ENCODE data around the gene RABGGTA. TPM values are rescaled to one million over a fixed set of nuclear protein-coding genes. Genes with fewer than 3 reads are reported as not detected.
A peak's percentile ranks its signal among the peaks of the same experiment; 100 is the strongest.
"Not testable (repeated sequence)": the region's sequence is repeated elsewhere in the genome, so short reads cannot be mapped to it uniquely, and the experiment has no call there.

The RABGGTA gene
- total RNA-seq, 1 experiment from 2014 or later = 20.2 TPM

DNA sequence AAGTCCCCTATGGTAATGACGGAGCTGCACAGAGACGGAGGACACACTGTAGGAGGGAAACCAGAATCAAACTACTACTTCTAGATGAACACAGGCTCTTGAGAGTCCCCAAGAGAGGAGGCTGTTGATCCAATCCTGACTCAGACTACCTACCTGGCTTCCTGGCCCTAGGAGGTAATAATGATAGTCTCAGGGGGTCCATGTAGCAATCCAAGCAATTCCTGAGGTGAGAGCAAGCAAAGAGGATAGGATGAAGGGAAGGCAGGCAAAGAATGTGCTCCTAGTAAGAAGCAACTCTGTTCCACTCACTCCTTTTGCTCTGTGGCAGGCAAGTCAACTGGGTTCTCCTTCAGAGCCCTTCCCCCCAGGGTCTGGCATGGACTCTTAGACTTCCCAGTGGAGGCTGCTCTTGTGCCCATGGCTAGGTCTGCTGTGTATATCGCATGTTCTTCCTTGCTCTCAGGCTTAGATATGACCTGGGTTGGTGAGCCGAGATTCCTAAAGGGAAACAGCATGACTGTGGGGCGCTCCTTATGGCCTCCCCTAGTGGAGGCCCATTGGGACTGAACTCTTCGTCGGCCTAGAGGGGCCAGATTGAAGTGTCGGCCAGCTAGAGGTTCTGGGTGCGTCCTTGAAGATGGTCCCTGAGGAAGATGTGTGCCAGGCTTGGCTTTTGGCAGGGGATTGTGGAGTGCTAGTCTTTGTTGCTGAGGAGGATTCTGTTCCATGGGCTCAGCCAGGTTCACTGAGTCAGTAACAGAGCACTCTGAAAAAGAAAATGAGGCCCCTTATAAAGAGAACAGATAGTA lies 31.1 kb downstream of the RABGGTA start:
- no peak for DNase-seq (ENCODE audit: low read depth)

DNA sequence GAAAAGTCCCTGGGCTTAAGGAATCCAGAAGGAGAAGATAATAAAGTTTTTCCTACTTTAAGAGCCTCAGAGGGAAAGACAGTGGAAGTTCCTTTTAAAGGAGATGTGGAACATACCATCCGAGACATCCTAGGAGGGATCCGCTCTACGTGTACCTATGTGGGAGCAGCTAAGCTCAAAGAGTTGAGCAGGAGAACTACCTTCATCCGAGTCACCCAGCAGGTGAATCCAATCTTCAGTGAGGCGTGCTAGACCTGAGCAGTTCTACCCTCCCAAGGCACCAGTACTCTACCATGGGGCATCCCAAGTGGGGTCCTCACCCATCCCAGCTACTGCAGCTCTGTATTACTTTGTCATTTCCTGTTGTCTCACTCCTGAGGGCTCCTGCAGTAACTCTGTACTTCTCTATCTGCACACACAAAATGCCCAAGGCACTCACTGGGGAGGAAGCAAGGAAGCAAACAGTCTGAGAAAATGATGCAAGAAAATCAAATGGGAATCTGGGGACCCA lies 32.8 kb downstream of the RABGGTA start:
- DNase-seq (ENCODE audit: low read depth) = no peak

DNA sequence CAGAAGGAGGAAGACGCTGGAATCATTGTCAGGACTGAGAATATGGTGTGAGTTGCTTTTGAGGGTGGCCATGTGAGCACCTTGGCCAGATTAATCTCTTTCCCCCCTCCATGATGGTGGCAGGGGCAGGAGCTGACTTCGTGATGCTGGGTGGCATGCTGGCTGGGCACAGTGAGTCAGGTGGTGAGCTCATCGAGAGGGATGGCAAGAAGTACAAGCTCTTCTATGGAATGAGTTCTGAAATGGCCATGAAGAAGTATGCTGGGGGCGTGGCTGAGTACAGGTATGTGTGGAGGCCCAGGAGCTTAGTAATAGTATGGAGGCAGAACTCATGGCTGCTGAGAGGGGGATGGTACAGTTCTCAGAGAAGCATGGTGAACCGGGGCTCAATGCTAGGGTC lies 33.3 kb downstream of the RABGGTA start:
- DNase-seq (ENCODE audit: low read depth) = no peak

DNA sequence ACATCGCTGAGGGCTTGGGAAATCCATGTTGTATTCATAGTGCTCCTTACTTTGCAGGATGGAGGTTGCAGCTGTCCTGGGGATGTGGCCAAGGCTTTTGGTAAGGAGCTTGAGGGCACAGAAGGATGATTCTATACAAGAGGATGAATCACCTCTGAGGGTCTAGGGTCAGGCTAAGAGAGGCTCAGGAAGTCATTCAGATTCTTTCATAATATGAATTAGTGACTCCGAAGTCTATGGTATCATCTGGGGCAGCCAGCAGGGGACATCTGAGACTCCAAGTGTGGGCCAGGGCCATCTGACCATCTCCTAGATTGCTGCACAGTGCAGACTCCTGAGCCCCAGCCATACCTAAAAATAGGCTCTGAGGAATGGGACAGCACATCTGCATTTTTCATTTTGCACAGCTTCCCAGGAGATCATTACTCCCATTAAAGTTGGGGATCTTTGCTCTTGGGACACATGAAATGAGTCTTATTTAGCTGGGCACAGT lies 33.9 kb downstream of the RABGGTA start:
- peak; percentile 25 for DNase-seq (ENCODE audit: low read depth)

DNA sequence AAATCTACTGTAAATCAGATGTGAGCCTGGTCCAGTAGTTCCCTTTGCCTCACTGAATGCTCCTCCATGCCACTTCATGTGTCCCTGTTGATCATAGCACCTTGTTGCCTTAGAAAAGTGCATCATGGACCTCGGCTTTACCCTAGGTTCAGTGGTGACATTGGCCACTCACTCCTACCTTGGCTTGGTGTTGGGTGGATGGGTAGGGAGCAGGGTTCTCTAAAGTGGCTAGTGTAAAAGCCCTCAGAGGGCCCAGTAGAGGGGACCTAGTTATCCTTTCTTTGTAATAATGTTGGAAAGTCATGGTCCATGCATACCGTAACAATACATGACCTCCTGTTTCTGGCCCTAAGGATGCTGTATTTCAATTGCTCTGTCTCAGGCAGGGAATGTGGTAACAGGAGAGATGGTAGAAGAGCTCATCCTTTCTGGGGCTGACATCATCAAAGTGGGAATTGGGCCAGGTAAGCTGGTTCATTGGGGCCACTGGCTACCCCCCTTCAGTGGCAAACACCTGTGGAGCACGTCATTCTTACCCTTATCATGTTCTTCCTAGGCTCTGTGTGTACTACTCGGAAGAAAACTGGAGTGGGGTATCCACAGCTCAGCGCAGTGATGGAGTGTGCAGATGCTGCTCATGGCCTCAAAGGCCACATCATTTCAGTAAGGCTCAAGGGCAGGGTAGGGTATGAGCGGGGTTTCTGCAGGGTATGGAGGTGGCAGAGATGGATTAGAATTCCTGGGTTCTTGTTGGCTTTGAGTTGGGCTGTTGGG lies 34.5 kb downstream of the RABGGTA start:
- DNase-seq (ENCODE audit: low read depth) = no peak

DNA sequence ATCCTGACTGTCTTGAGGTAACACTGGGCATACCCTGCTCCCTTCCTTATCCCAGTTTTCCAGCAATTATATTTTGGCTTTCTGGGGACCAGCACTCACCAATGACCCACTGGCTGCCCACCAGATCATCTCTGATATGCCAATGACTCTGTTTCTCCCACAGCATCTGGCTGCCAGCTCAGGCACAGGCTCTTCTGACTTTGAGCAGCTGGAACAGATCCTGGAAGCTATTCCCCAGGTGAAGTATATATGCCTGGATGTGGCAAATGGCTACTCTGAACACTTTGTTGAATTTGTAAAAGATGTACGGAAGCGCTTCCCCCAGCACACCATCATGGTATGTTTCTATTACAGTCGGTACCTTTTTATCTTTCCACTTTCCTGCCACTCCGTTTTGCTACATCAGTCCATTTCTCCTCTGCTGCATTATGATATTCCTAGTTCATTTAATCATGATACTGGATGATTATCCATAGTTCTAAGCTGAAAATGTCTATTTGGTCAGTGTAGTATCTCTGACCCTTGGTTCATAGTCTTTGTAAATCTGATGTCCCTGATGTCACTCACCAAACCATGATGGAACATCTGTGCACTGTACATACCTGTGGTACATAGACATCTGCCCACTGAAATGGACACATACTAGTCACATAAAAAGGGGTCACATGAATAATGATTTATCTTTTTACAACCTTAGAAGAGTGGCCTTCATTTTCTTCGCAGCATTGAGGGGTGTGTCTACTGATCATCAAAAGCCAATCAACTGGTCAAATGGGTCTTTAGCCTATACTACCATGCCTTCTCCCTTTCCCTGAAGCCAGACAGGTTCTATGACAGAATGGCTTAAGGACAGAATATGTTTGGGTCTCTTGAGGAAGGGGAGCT lies 35.4 kb downstream of the RABGGTA start:
- no peak for DNase-seq (ENCODE audit: low read depth)

DNA sequence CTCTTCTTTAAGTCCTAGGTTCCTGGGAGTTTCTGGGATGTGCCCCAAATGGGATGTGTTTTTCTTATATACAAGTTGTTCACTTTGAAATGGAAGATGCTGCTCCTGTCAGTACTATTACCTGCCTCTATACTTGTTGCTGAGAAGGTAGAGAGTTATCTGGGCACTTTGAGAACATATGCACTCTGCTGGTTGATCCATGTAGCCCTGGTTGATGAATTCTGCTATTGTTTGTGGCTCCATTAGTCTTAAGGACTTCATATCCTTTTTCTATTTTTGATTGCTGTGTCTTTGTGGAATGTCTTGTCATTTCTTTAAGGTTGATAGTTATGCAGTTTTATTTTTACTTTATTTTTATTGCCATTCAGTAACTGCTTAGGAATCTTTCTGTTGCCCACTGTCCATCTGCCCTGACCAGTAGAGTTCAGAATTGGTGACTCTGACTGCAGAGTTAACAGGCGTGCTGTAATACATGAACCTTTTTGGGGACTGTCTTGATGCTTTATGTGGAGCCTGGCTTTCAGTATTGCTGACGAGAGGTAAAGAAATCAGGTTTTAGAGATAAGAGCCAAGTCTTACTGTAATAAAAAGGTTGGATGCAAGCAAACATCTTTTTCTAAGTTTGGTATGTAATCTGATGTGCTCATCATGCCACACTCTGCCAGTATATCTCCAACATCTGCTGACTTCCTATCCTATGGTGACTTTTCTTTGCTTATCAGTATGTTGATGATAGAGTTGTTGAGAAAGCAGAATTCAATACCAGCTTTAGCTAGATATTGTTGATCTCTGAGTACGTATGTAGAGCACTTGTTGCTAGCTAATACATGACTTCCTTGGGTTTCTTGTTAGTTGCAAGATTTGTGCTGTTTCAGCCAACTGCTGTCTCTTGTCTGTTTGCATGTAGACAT lies 37.0 kb downstream of the RABGGTA start:
- DNase-seq (ENCODE audit: low read depth) = no peak

DNA sequence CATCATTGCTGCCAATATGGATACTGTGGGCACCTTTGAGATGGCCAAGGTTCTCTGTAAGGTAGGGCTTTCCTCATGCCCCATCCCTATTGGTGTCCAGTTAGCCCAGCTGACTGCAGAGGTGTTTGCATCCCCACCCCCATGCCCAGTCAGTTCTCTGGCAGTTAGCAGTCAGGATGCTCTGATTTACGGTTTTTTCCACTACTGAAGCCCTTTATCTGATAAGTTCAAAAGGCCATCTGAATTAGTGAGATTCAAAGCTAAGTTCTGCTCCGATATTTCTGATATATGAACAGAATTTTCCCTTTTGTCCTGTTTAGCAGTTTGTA lies 37.9 kb downstream of the RABGGTA start:
- no peak for DNase-seq (ENCODE audit: low read depth)

DNA sequence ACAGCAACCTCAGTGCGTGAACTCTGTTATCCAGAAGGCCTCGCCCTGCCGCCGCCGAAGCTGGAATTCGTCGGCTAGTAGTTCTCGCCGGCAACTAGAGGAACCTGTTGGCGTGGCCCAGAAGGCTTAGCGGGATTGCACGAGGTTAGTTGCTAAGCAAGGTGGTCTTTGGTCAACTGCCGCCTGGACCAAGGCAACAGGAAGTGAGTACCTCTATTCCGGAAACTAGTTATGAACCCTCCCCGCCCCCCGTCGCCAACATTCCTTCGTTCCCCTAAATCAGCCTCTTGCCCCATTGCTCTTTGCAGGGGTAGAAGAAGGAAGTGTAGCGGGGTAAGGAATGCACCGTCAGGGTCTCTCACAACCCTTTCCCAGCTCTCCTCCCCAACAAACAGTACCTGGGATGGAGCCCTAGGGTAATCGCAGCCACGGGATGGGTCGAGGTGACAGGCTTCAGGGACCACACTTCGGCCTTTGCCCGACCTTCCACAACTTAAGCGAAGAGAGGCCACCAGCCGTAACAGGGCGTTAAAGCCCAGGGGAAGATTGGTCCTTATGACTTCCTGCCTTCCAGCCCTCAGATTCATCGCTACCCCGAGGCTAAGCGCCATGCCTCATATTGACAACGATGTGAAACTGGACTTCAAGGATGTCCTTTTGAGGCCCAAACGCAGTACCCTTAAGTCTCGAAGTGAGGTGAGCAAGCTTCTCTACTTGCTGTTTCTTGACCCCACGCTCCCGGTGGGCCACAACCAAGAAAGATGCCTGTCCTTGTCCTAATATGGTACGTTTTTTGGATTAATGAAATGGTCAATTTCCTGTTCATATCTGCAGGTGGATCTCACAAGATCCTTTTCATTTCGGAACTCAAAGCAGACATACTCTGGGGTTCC lies 38.5 kb downstream of the RABGGTA start, which contains the start of gene GMPR2:
TSS of gene GMPR2 (plus strand) at position 285 of the 893 bp plus-strand sequence. CDS start at position 610, 325 bp downstream.
- DNase-seq (ENCODE audit: low read depth) = no peak

DNA sequence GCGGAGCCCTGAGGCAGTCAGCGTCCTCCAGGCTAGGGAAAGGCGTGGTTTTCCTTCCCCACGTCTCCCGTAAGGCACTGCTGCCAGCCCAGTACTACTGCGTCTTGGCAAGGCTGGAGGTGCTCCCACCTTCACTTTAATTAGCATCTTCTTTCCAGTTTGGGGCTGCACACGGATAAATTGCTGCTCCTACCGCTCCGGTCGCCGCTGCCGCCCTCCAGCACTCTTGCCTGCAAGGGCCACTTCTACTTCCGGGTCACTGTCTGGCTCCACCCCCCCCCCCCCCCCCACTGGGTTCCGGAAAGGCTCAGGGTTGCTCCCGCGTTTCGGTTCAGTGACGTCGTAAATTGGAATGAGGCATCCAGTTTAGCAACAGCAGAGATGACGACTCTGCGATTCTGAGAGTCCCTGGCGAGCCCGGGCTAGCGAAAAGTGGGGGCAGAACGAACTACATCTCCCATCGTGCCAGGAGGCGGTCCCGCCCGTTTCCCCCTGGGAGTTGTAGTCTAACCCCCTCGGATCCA lies 39.2 kb downstream of the RABGGTA start, which contains the start of gene NEDD8:
TSS of gene NEDD8 (minus strand) at position 247 of the 524 bp plus-strand sequence. CDS start at position 147, 100 bp downstream.
- DNase-seq (ENCODE audit: low read depth) = peak; percentile 91

DNA sequence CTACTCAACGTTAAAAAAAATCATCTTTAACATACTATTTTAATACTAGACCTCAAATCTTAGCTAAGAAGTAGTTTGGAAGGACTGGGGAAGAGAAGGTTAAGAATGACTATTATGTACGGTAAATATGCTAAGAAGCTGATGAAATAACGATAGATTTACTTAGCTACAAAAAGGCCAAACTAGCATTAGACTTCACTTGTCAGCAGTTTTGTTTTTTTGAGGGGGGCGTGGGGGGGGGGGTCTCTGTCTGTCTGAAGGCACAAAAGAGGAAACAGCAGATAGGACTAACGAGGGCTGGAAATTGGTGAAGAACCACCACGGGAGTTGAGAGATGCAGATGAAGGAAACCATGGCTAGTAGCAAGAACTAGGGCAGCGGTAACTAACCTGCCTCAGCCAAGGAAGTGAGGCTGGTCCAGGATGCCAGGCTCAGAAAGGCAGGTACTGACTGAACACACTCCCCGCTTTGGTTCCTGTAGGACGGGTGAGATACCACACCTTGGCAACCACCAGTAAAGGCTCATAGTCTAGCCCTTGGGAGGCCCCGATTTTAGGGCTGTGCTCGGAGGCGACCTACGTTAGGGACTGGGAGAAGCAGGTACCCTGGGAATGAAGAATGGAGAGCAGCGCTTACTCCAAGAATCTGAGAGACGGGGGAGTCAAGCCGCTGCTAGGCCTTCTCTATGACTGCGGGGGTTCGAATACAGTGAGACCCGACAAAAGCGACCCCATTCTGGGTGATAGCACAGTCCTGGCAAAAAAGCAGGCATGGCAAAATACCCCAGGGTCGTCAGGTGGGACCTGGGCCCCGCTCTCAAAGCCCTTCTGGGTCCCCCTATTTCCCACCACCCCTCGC lies 39.9 kb downstream of the RABGGTA start:
- DNase-seq (ENCODE audit: low read depth) = no peak

DNA sequence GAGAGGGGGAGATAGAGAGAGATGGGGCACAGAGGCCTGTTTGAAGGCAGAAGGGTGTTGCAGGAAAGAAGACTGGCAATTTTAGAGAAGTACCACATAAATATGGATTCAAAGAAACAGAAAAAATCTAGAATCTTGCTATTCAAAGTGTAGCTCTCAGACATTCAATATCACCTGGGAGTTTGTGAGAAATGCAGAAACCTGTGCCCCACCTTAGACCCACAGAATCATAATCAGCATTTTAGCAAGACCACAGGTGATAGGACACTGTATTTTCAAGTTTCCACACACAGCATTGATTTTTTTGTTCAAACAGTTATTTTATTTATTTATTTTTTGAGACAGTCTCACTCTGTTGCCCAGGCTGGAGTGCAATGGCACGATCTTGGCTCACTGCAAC lies 42.5 kb downstream of the RABGGTA start:
- no peak for DNase-seq (ENCODE audit: low read depth)

DNA sequence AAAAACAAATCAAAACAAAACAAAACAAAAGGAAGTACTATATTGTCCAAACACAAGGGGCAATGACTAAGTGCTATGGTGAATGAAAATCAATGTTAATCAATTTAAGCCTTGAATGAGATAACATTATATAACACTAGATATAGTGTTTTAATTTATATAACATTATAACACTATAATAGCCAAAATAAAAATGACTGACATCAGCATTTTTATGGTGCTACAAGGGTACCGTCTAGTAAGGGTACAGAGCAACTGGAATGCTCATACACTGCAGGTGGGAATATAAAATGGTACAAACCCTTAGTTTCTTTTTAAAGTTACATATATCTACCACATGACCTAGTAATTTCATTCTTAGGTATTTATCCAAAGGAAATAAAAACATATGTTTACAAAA lies 44.9 kb downstream of the RABGGTA start:
- DNase-seq (ENCODE audit: low read depth) = no peak

DNA sequence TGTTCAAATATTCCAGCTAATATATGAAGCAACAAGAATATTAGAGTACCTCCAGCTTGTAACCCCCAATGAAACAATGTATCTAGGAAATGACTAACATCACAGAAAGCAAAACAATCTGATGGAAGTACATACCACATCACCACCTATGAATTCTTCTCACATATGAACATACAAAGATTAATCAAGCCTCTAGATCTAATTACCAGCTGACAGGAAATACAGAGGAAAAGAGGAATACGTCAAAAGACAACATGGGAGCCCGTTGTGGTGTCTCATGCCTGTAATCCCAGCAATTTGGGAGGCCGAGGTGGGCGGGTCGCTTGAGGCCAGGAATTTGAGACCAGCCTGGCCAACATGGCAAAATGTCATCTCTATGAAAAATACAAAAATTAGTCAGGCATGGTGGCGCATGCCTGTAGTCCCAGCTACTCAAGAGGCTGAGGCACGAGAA lies 46.8 kb downstream of the RABGGTA start:
- DNase-seq (ENCODE audit: low read depth) = no peak

DNA sequence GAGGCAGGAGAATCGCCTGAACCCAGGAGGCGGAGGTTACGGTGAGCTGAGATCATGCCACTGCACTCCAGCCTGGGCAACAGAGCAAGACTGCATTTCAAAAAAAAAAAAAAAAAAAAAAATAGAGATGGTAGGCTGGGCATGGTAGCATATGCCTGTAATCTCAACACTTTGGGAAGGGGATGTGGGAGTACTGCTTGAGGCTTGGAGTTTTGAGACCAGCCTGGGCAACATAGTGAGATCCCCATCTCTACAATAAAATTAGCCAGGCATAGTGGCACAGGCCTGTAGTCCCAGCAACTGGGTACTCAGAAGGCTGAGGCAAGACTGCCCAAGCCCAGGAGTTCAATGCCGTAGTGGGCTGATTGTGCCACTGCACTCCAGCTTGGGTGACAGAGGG lies 48.4 kb downstream of the RABGGTA start:
- DNase-seq (ENCODE audit: low read depth) = not testable (repeated sequence)

DNA sequence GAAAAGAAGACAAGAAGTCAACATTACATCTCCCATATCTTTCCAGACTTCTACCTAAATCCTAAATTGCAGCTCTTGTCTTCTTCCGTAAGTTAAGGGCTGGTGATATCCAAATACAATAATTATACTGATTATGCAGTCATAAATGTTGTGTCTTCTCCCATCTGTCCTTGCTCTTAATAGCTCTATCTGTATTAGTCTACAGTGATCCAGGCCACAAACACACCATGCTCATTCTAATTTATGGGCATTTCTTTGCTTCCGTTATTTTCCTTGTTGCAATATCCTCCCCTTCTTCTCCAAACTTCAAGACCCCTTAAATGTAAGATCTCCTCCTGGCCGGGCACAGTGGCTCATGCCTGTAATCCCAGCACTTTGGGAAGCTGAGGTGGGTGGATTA lies 51.9 kb downstream of the RABGGTA start:
- DNase-seq (ENCODE audit: low read depth) = no peak

DNA sequence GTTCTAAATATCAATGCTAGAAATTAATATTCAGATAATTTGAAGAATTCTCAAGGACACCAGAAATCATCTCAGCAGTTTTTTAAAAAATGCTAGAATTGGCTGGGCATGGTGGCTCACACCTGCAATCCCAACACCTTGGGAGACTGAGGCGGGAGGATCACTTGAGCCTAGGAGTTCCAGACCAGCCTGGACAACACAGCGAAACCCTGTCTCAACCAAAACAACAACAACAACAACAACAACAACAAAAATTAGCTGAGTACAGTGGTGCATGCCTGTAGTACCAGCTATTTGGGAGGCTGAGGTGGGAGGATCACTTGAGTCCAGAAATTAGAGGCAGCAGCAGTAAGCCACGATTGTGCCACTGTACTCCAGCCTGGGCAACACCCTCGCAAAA lies 52.3 kb downstream of the RABGGTA start:
- DNase-seq (ENCODE audit: low read depth) = no peak

DNA sequence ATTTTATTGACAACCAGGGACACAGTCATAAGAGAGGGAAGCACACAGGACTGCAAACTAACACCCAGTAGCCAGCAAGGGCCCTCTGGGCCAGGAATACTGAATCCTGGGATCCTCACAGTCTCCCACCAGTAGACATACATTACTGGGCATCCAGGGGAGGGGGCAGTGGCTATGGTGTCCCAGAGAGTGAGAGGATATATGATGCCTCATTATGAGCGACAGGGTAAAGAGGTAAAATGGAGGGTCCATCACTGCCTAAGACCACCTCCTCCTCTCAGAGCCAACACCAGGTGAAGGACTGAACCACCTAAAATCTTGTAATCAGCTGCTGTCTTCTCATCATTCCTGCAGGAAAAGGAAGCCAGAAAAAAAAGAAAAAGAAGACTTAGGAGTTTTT lies 54.5 kb downstream of the RABGGTA start:
- DNase-seq (ENCODE audit: low read depth) = not testable (repeated sequence)

All from RPMI7951 (cell line).